Pulmonary artery endothelial cell (primary cell): Measurements from ENCODE around the gene LRRC7. TPM values are rescaled to one million over a fixed set of nuclear protein-coding genes. Genes with fewer than 3 reads are reported as not detected.

Experiments
- DNase-seq: peaks from one replicate; pipeline ENCODE4 v3.0.0-alpha.2; 2011; ENCODE audit warnings: low read depth, low spot score
- total RNA-seq: library from RNA; depleted of rRNA; stranded (reverse); fragments of >200 nt; gene quantifications from 2 replicates; pipeline ENCODE4 v1.2.3, GENCODE V29; 2014

The LRRC7 gene
- total RNA-seq, 1 donor from 2014 or later: not detected

DNA sequence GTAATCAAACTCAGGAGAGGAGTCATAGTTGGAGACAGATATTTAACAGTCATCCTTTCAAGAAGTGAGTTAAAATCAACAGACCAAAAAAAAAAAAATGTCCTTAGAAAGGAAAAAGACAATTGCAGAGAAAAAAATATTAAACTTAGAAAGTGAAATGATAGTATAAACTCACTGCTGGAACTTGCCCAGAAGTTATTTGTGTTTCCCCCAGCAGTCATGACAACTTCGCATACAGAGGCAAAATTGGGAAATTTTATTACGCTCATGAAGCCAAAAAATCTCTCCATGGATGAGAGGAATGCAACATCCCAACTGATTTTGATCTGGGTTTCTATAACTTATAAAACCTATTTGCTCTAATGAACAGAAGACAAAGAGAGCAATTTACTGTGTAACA is 198.2 kb downstream of the LRRC7 start:
- no peak for DNase-seq

DNA sequence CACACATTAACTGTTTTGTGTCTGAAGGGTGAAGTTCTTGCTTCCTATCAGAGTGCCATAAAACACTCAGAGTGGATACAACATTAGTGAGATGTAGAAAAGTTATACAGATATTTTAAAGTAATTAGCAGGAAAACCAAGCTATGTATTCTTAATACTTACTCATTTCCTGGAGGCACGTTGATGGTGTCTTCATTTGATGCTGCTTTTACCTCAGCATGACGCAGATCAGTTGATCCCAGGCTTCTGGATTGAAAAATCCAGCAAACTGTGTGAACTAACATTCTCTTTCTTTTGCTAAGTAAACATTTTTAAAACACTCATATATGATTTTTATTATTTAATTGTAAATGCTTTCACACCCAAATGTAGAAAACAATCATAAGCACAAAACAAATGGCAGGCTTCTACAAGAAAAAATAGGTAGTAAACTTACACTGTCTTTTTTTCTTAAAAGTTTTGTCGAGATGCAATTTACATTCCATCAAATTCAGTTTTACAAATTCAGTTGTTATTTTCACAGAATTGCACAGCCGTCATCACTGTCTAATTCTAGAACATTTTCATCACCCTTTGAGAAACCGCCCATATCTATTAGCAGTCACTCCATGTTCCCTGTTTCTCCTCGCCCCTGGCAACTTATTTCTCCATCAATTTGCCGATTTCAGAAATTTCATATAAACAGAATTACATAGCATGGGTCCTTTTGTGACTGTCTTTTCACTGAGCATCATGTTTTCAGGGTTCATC is 198.9 kb downstream of the LRRC7 start:
- DNase-seq: no peak

DNA sequence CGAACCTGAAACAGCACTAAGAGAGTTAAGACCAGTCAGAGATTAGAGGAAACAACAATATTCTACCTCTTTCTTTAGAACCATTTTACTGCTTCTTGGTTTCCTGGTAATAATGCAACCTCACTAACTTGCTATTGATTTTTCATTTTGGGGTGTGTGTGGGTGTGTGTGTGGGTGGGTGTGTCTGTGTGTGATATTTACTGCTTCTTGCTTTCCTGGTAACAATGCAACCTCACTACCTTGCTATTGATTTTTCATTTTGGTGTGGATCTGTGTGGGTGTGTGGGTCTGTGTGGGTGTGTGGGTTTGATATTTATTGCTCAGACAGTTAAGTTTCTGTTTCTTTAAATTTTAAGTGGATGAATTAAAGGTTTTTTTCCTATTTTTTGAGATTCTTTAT is 208.8 kb downstream of the LRRC7 start:
- no peak for DNase-seq

DNA sequence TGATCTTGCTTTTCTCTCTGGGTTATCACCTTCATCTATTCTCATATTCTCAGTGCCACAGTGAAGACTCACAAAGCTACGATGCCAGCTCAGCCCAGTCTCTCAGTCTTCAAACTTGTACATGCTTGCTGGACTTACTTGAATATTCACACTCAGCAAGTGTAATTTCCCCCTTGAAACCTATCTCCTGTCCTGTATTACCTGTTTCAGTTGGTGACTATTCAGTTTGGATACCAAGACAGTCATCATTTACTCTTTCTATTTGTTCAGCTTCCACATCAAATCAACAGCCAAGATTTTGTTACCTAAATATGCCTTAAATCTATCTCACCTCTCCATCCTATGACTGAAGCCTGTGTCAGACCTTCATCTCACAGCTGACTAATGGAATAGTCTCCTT is 209.7 kb downstream of the LRRC7 start:
- no peak for DNase-seq

DNA sequence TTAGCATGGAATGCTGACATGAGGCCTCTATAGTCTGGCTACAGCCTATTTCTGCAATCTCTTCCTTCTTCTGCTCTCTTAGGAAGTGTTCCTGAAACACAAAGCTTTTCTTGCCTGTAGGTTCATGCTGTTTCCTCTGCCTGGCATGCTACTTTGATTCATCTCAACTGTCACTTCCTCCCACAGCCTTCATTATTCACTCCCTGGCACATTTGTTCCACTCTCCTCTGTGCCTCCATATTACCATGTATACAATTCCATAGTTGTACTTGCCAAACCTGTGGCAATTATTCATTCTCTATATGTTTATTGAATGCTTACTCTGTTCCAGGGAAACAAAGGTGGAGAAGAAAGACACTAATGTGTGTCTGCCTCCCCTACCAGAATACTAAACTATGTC is 210.2 kb downstream of the LRRC7 start:
- DNase-seq: no peak

GRCh38 chr1:69787151-69787550 is 219.4 kb downstream of the LRRC7 start:
- DNase-seq: no peak

DNA sequence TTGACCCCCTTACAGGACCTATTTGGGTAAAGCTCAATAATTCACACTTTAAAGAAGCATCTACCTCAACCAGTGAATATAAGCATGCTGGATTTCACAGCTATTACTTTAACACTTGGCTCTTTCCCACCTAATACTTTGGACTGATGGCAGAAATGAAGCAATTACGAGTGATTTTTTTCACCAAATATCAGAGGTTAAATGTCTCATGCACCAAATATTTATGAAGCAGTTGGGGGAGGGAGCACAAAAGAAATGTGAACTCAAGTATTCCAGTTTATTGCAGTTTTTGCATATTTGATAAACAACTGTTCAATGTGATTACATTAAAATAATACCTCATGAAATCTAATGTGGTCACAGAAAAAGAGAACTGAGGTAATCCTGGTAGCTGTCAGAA is 223.6 kb downstream of the LRRC7 start:
- no peak for DNase-seq

GRCh38 chr1:69794831-69795230 is 227.1 kb downstream of the LRRC7 start:
- no peak for DNase-seq

DNA sequence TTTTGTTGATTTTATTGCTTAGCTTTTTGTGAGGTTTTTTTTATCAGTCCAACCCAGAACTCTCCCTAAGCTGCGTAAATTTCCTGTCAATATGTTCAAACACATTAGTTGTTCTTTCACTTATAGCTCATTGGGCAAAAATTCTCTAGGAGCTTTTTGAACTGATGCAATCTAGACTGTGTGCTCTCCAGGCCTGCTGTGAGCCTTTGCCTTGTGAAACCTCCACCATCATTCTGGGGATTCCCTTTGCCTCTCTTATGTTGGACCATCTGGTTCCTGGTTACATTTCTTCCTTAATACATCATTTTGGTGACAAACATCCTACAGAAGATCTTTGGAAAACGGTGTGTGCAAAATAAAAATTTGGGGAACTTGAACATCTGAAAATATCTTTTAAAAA is 247.2 kb downstream of the LRRC7 start:
- no peak for DNase-seq

GRCh38 chr1:69824932-69825331 is 257.2 kb downstream of the LRRC7 start:
- DNase-seq: no peak

GRCh38 chr1:69827732-69828131 is 260.0 kb downstream of the LRRC7 start:
- no peak for DNase-seq

DNA sequence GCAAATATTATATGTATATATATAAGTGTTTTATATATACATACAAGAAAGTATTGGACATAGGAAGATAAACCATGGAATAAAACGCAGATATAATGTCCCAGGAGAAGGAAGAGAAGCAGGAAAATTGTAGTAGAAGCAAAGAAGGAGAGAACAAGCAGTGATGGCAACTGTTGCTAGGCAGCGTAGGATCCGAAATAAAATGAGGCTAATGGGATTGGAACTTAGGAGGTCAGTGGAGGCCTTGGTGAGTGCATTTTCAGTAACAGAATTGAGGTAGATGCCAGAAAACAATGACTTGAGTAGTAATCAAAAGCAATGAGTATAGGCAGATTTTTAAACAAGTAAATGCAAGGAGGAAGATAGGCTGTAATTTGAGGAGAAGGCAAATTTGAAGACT is 265.8 kb downstream of the LRRC7 start:
- no peak for DNase-seq

GRCh38 chr1:69834336-69834735 is 266.6 kb downstream of the LRRC7 start:
- DNase-seq: no peak

DNA sequence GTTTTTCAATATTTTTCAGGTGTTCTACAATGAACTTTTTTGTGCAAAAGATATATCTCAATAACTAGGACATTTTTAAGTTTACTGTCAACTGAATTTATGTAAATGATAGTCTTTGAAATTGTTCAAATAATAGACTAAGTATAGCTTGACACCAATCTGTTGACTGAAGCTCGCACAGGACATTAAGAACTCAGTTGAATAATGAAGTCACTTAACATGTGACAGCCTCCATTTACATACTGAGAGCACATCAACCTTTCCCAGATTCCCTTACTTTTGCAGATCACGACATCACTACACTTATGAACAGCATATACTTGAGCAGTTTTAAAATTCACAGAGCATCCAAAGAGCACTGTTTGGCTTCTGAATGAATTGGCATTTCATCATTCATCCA is 268.2 kb downstream of the LRRC7 start:
- DNase-seq: no peak

GRCh38 chr1:69836971-69837636 is 269.4 kb downstream of the LRRC7 start:
- DNase-seq: no peak

DNA sequence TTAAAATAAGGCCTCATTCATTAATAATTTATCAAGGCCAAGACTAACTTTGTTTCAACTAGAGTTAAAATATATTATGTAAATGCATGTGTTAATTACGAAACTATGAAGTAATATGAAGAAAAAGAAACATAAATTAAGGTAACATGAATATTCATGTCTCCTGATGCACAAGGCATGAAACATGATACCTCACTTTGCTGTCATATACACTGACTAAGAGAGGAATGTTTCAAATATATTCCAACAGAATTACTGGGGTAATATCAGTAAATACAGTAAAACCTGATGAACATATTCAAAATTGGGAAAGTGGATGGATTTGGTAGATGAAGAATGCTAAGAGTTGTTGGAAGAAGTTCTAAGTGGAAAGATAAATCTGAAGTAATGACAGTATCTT is 274.6 kb downstream of the LRRC7 start:
- DNase-seq: no peak

DNA sequence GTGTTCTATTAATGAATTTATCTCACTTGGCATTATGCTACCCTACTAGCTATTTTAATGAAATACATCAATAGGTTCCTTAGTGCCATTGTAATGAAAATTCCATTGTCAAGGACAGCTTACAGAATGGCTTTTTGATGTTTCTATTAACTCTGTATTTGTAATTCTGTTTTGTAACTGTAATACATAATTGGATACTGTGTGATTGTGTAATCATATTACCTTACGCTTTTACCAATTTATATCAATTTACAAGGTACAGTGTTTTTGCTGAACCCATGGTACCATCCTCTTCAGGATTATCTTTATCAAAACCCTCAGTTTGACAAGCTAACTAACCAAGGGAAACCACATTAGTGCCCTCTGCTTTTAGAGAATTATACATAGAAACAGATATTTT is 277.9 kb downstream of the LRRC7 start:
- DNase-seq: no peak

DNA sequence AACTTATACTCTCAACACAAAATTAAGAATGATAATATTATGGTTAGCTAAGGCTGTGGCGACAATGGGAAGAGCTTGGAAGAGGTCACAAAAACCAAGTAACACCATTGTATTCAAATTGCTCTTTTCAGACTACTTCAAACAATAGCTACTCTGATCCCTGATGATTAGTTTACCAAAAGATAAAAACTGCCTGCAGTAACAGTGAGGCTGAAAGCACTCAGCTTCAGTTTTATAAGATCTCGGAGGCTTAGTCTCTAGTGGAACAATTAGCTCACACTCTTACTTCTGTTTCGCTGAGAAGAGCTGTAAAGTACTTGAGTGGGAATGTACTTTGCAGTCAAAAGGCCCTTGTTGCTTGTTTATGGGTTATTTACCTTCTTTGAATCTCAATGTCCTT is 278.5 kb downstream of the LRRC7 start:
- DNase-seq: no peak

DNA sequence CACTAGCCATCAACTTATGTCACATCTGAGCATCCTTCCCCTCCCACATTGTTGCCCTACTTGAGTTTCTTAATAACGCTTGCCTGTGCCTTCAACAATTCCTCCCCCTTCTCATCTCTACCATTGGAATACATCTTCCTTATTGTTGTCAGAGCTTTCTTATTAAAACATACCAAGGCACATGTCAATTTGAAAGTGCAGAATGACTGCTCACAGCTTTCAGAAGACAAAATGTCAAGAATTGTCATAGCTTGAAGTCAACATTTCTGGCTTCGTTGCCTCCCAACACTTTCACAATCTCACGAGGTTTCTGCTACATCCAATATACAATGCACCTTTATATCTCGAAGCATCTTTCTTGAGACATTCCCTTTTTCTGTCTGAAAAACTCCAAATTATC is 279.9 kb downstream of the LRRC7 start:
- DNase-seq: no peak

DNA sequence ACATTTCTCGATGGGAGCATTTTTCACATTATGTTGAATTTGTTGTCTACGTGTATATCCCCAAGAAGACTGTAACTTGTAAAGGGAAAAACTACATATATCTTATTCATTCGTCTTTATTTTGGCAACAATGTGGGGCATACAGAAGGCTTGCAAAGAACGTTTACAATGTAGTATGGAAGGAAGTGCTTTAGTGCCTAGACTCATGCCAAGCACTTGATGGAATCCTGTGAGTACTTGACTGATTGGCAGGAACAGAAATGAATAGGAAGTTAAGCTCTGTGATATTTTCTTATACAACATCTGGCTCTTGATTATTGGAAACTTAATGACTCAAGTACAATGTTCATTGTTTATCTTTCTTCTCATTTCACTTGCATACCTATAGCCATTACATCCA is 284.4 kb downstream of the LRRC7 start:
- DNase-seq: no peak

- DNase-seq: no peak
Measured at GRCh38 chr1:69852706-69853105, 285.0 kb downstream of the LRRC7 start.

- DNase-seq: no peak
Measured at GRCh38 chr1:69858534-69858933, 290.8 kb downstream of the LRRC7 start.

DNA sequence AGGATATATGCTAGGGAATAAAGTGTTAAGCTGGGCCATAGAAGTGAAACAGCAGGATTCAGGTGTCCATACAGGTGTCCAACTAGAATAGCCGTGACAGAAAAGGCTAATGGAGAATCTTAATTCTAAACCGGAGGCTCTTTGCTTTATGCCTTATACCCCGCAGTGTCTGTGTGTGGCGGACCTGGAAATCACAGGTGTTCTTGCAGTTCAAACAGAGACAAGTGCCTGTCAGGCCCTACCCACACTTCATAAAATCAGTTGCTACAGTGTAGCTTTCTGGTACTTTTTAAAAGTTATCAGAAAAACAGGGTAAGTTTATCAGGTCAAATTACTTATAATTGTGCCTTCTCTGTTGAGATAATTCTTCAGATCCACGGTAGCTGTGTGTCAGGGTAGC is 293.9 kb downstream of the LRRC7 start:
- DNase-seq: no peak
